HEK293 (cell line): ENCODE measurements around the gene TPCN2.

Experiments
- IKZF3 ChIP-seq: fragments of 450-650 bp; IDR thresholded peaks from 2 replicates; pipeline ENCODE4 v1.5.0; 2018; ENCODE audit warnings: missing biosample characterization, mild to moderate bottlenecking, missing genetic modification characterization, moderate library complexity
- SALL2 ChIP-seq: fragments of 450-650 bp; formaldehyde crosslinking; IDR thresholded peaks from 2 replicates; pipeline ENCODE4 v1.5.0; 2017; ENCODE audit warnings: missing biosample characterization, mild to moderate bottlenecking, missing genetic modification characterization, borderline replicate concordance
- SCRT2 ChIP-seq: fragments of 450-650 bp; formaldehyde crosslinking; IDR thresholded peaks from 2 replicates; pipeline ENCODE4 v1.5.1; 2016; ENCODE audit warnings: missing biosample characterization, missing genetic modification characterization
- TRIM28 ChIP-seq: IDR thresholded peaks from 2 replicates; pipeline ENCODE4 v1.6.1; 2011; ENCODE audit warnings: low read length, control low read depth, borderline replicate concordance
- ZBTB20 ChIP-seq: fragments of 450-650 bp; formaldehyde crosslinking; IDR thresholded peaks from 2 replicates; pipeline ENCODE4 v1.5.1; 2016; ENCODE audit warnings: missing biosample characterization, missing genetic modification characterization
- ZNF112 ChIP-seq: fragments of 450-650 bp; formaldehyde crosslinking; IDR thresholded peaks from 2 replicates; pipeline ENCODE4 v1.5.0; 2017; ENCODE audit warnings: missing biosample characterization, missing genetic modification characterization
- ZNF121 ChIP-seq: fragments of 450-650 bp; formaldehyde crosslinking; IDR thresholded peaks from 2 replicates; pipeline ENCODE4 v1.5.1; 2016; ENCODE audit warnings: missing biosample characterization, missing genetic modification characterization
- ZNF140 ChIP-seq: fragments of 450-650 bp; formaldehyde crosslinking; IDR thresholded peaks from 2 replicates; pipeline ENCODE4 v1.5.1; 2016; ENCODE audit warnings: missing biosample characterization, missing genetic modification characterization
- ZNF23 ChIP-seq: fragments of 450-650 bp; formaldehyde crosslinking; IDR thresholded peaks from 2 replicates; pipeline ENCODE4 v1.5.1; 2016; ENCODE audit warnings: missing biosample characterization, missing genetic modification characterization, borderline replicate concordance
- ZNF292 ChIP-seq: fragments of 450-650 bp; formaldehyde crosslinking; IDR thresholded peaks from 2 replicates; pipeline ENCODE4 v1.5.1; 2016; ENCODE audit warnings: low read depth, missing biosample characterization, missing genetic modification characterization, borderline replicate concordance
- ZNF354C ChIP-seq: fragments of 450-650 bp; formaldehyde crosslinking; IDR thresholded peaks from 2 replicates; pipeline ENCODE4 v1.5.1; 2016; ENCODE audit warnings: missing biosample characterization, missing genetic modification characterization, low read depth, borderline replicate concordance
- ZNF366 ChIP-seq: fragments of 450-650 bp; formaldehyde crosslinking; conservative IDR thresholded peaks from 2 replicates; pipeline ENCODE4 v1.5.1; 2016; ENCODE audit warnings: missing biosample characterization, missing genetic modification characterization
- ZNF391 ChIP-seq: fragments of 450-650 bp; formaldehyde crosslinking; IDR thresholded peaks from 2 replicates; pipeline ENCODE4 v1.5.1; 2016; ENCODE audit warnings: low read depth, missing biosample characterization, missing genetic modification characterization, borderline replicate concordance
- ZNF555 ChIP-seq: fragments of 450-650 bp; formaldehyde crosslinking; conservative IDR thresholded peaks from 2 replicates; pipeline ENCODE4 v1.5.1; 2017; ENCODE audit warnings: missing biosample characterization, mild to moderate bottlenecking, missing genetic modification characterization, inconsistent platforms
- ZNF660 ChIP-seq: fragments of 450-650 bp; IDR thresholded peaks from 2 replicates; pipeline ENCODE4 v1.5.1; 2018; ENCODE audit warnings: missing biosample characterization, mild to moderate bottlenecking, missing genetic modification characterization
- ZNF664 ChIP-seq: fragments of 450-650 bp; formaldehyde crosslinking; IDR thresholded peaks from 2 replicates; pipeline ENCODE4 v1.5.1; 2016; ENCODE audit warnings: missing biosample characterization, missing genetic modification characterization
- ZNF670 ChIP-seq: fragments of 450-650 bp; formaldehyde crosslinking; IDR thresholded peaks from 2 replicates; pipeline ENCODE4 v1.5.1; 2016; ENCODE audit warnings: missing biosample characterization, missing genetic modification characterization, low read depth
- ZNF677 ChIP-seq: fragments of 450-650 bp; IDR thresholded peaks from 2 replicates; pipeline ENCODE4 v1.5.0; 2018; ENCODE audit warnings: missing biosample characterization, mild to moderate bottlenecking, missing genetic modification characterization, moderate library complexity
- ZNF768 ChIP-seq: fragments of 450-650 bp; formaldehyde crosslinking; IDR thresholded peaks from 2 replicates; pipeline ENCODE4 v1.5.1; 2018; ENCODE audit warnings: missing biosample characterization, mild to moderate bottlenecking, missing genetic modification characterization
- ZNF837 ChIP-seq: fragments of 450-650 bp; formaldehyde crosslinking; IDR thresholded peaks from 2 replicates; pipeline ENCODE4 v1.5.1; 2016; ENCODE audit warnings: missing biosample characterization, missing genetic modification characterization
- ZSCAN16 ChIP-seq: fragments of 450-650 bp; formaldehyde crosslinking; IDR thresholded peaks from 2 replicates; pipeline ENCODE4 v1.5.1; 2016; ENCODE audit warnings: missing biosample characterization, missing genetic modification characterization
- TF ChIP-seq, protein P1 (sequence below): fragments of 450-650 bp; formaldehyde crosslinking; IDR thresholded peaks from 2 replicates; pipeline ENCODE4 v1.5.1; 2016; ENCODE audit warnings: missing biosample characterization, missing genetic modification characterization
- TF ChIP-seq, protein P2 (sequence below): fragments of 450-650 bp; formaldehyde crosslinking; IDR thresholded peaks from 2 replicates; pipeline ENCODE4 v1.5.1; 2016; ENCODE audit warnings: missing biosample characterization, missing genetic modification characterization
- TF ChIP-seq, protein P3 (sequence below): fragments of 450-650 bp; formaldehyde crosslinking; IDR thresholded peaks from 2 replicates; pipeline ENCODE4 v1.5.1; 2016; ENCODE audit warnings: missing biosample characterization, missing genetic modification characterization, borderline replicate concordance
- TF ChIP-seq, protein P4 (sequence below): fragments of 450-650 bp; formaldehyde crosslinking; optimal IDR thresholded peaks from 2 replicates; pipeline ENCODE3; 2016; ENCODE audit warnings: missing biosample characterization, mild to moderate bottlenecking, missing genetic modification characterization
- TF ChIP-seq, protein P5 (sequence below): sonication (generic); formaldehyde crosslinking; IDR thresholded peaks from 2 replicates; pipeline ENCODE4 v1.8.1; 2022; ENCODE audit warnings: mild to moderate bottlenecking, moderate library complexity, missing genetic modification reagents
- TF ChIP-seq, protein P6 (sequence below): fragments of 450-650 bp; formaldehyde crosslinking; IDR thresholded peaks from 2 replicates; pipeline ENCODE4 v1.5.1; 2017; ENCODE audit warnings: missing biosample characterization, missing genetic modification characterization

The TPCN2 gene

DNA sequence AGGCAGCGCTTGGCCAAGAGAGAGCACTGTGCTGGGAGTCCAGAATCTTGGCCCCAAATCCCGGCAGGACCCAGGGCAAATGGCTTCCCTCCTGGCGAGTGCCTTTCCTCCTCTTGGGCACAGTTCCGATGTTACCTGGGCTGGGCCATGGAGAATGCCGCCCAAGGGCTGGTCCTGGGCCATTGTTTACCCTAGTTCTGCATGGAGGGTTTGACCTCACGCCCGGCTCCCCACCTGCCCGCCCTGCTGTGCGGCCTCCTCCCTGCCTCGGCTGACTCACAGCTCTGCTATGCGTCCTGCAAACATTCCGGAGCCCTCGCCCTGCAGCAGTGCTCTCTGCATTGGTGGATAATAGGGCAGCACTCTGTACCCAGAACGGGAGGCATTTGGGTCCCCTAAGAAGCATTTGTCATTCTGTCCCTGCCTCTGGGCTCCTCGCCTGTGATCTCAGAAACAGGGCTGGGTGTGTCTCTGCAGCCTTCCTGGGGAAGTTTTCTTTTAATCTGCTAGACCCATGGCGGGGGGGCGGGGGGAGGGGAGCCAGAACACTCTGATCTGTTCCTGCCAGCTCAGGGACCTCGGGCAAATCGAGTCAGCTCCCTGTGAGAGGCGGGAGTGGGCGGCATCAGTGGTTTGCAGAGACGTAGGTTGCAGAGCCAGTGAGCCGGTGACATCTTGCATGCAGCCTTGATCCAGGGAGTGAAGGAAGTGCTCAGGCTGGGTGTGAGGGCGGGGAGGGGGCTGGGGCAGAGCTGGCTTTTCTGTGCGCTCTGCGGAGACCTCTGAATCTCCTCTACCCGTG lies 74.1 kb downstream of the TPCN2 start (continued):
- TF ChIP-seq, protein P1, sequence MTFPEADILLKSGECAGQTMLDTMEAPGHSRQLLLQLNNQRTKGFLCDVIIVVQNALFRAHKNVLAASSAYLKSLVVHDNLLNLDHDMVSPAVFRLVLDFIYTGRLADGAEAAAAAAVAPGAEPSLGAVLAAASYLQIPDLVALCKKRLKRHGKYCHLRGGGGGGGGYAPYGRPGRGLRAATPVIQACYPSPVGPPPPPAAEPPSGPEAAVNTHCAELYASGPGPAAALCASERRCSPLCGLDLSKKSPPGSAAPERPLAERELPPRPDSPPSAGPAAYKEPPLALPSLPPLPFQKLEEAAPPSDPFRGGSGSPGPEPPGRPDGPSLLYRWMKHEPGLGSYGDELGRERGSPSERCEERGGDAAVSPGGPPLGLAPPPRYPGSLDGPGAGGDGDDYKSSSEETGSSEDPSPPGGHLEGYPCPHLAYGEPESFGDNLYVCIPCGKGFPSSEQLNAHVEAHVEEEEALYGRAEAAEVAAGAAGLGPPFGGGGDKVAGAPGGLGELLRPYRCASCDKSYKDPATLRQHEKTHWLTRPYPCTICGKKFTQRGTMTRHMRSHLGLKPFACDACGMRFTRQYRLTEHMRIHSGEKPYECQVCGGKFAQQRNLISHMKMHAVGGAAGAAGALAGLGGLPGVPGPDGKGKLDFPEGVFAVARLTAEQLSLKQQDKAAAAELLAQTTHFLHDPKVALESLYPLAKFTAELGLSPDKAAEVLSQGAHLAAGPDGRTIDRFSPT (tag by site-specific recombination), result no peak; the same call in 1 of the 2 replicates
- TF ChIP-seq ZNF354C (tag by site-specific recombination) (no peak), SALL2 (tag by site-specific recombination) (no peak), TRIM28 (no peak), ZNF660 (tag by site-specific recombination) (no peak), ZNF391 (tag by site-specific recombination) (no peak), ZNF664 (tag by site-specific recombination) (no peak), ZBTB20 (no peak), ZNF555 (no peak), ZNF292 (tag by site-specific recombination) (no peak), ZNF140 (tag by site-specific recombination) (no peak), ZNF112 (tag by site-specific recombination) (no peak), ZNF670 (tag by site-specific recombination) (no peak), ZNF366 (no peak), IKZF3 (no peak), ZNF23 (tag by site-specific recombination) (no peak), ZSCAN16 (tag by site-specific recombination) (no peak), ZNF837 (tag by site-specific recombination) (no peak), ZNF677 (tag by site-specific recombination) (no peak), SCRT2 (tag by site-specific recombination) (no peak), ZNF121 (no peak), ZNF768 (tag by site-specific recombination) (no peak)
- TF ChIP-seq, protein P2, sequence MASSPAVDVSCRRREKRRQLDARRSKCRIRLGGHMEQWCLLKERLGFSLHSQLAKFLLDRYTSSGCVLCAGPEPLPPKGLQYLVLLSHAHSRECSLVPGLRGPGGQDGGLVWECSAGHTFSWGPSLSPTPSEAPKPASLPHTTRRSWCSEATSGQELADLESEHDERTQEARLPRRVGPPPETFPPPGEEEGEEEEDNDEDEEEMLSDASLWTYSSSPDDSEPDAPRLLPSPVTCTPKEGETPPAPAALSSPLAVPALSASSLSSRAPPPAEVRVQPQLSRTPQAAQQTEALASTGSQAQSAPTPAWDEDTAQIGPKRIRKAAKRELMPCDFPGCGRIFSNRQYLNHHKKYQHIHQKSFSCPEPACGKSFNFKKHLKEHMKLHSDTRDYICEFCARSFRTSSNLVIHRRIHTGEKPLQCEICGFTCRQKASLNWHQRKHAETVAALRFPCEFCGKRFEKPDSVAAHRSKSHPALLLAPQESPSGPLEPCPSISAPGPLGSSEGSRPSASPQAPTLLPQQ (tag by site-specific recombination), result peak; percentile 30; the same call in 1 of the 2 replicates
- TF ChIP-seq, protein P3, sequence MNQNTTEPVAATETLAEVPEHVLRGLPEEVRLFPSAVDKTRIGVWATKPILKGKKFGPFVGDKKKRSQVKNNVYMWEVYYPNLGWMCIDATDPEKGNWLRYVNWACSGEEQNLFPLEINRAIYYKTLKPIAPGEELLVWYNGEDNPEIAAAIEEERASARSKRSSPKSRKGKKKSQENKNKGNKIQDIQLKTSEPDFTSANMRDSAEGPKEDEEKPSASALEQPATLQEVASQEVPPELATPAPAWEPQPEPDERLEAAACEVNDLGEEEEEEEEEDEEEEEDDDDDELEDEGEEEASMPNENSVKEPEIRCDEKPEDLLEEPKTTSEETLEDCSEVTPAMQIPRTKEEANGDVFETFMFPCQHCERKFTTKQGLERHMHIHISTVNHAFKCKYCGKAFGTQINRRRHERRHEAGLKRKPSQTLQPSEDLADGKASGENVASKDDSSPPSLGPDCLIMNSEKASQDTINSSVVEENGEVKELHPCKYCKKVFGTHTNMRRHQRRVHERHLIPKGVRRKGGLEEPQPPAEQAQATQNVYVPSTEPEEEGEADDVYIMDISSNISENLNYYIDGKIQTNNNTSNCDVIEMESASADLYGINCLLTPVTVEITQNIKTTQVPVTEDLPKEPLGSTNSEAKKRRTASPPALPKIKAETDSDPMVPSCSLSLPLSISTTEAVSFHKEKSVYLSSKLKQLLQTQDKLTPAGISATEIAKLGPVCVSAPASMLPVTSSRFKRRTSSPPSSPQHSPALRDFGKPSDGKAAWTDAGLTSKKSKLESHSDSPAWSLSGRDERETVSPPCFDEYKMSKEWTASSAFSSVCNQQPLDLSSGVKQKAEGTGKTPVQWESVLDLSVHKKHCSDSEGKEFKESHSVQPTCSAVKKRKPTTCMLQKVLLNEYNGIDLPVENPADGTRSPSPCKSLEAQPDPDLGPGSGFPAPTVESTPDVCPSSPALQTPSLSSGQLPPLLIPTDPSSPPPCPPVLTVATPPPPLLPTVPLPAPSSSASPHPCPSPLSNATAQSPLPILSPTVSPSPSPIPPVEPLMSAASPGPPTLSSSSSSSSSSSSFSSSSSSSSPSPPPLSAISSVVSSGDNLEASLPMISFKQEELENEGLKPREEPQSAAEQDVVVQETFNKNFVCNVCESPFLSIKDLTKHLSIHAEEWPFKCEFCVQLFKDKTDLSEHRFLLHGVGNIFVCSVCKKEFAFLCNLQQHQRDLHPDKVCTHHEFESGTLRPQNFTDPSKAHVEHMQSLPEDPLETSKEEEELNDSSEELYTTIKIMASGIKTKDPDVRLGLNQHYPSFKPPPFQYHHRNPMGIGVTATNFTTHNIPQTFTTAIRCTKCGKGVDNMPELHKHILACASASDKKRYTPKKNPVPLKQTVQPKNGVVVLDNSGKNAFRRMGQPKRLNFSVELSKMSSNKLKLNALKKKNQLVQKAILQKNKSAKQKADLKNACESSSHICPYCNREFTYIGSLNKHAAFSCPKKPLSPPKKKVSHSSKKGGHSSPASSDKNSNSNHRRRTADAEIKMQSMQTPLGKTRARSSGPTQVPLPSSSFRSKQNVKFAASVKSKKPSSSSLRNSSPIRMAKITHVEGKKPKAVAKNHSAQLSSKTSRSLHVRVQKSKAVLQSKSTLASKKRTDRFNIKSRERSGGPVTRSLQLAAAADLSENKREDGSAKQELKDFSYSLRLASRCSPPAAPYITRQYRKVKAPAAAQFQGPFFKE (tag by site-specific recombination), result no peak
- TF ChIP-seq, protein P4, sequence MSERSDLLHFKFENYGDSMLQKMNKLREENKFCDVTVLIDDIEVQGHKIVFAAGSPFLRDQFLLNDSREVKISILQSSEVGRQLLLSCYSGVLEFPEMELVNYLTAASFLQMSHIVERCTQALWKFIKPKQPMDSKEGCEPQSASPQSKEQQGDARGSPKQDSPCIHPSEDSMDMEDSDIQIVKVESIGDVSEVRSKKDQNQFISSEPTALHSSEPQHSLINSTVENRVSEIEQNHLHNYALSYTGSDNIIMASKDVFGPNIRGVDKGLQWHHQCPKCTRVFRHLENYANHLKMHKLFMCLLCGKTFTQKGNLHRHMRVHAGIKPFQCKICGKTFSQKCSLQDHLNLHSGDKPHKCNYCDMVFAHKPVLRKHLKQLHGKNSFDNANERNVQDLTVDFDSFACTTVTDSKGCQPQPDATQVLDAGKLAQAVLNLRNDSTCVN (tag by site-specific recombination), result no peak
- TF ChIP-seq, protein P5, sequence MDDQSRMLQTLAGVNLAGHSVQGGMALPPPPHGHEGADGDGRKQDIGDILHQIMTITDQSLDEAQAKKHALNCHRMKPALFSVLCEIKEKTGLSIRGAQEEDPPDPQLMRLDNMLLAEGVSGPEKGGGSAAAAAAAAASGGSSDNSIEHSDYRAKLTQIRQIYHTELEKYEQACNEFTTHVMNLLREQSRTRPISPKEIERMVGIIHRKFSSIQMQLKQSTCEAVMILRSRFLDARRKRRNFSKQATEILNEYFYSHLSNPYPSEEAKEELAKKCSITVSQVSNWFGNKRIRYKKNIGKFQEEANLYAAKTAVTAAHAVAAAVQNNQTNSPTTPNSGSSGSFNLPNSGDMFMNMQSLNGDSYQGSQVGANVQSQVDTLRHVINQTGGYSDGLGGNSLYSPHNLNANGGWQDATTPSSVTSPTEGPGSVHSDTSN (CRISPR knock-in tag), result no peak
- TF ChIP-seq, protein P6, sequence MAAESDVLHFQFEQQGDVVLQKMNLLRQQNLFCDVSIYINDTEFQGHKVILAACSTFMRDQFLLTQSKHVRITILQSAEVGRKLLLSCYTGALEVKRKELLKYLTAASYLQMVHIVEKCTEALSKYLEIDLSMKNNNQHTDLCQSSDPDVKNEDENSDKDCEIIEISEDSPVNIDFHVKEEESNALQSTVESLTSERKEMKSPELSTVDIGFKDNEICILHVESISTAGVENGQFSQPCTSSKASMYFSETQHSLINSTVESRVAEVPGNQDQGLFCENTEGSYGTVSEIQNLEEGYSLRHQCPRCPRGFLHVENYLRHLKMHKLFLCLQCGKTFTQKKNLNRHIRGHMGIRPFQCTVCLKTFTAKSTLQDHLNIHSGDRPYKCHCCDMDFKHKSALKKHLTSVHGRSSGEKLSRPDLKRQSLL (tag by site-specific recombination), result no peak
